Measurements from ENCODE around the gene MAP3K4. TPM values are rescaled to one million over a fixed set of nuclear protein-coding genes. Genes with fewer than 3 reads are reported as not detected.

MAP3K4 gene
- total RNA-seq, 1 donor from 2014 or later: 51.6 TPM

GRCh38 chr6:161154796-161155335 lies 163.3 kb downstream of the MAP3K4 start:
- H3K27ac Mint-ChIP-seq: no peak overlapping the region
- TF ChIP-seq, protein P1, sequence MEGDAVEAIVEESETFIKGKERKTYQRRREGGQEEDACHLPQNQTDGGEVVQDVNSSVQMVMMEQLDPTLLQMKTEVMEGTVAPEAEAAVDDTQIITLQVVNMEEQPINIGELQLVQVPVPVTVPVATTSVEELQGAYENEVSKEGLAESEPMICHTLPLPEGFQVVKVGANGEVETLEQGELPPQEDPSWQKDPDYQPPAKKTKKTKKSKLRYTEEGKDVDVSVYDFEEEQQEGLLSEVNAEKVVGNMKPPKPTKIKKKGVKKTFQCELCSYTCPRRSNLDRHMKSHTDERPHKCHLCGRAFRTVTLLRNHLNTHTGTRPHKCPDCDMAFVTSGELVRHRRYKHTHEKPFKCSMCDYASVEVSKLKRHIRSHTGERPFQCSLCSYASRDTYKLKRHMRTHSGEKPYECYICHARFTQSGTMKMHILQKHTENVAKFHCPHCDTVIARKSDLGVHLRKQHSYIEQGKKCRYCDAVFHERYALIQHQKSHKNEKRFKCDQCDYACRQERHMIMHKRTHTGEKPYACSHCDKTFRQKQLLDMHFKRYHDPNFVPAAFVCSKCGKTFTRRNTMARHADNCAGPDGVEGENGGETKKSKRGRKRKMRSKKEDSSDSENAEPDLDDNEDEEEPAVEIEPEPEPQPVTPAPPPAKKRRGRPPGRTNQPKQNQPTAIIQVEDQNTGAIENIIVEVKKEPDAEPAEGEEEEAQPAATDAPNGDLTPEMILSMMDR (conservative IDR thresholded peaks at IDR 0.05): no peak
- no peaks in the 10 kb centered on the region for H3K4me1 Mint-ChIP-seq (ENCODE audit: unreplicated experiment)
- DNase-seq (ENCODE audit: extremely low spot score, unreplicated experiment): no peak
- H3K36me3 Mint-ChIP-seq: peaks cover 22% of the 10 kb centered on the region
- no peaks in the 10 kb centered on the region for H3K9me3 Mint-ChIP-seq
- no peaks in the 10 kb centered on the region for H3K27me3 Mint-ChIP-seq
- H3K4me3 Mint-ChIP-seq: no peak overlapping the region

GRCh38 chr6:161161121-161161520 lies 169.6 kb downstream of the MAP3K4 start:
- peaks cover 33% of the 10 kb centered on the region for H3K36me3 Mint-ChIP-seq
- H3K27ac Mint-ChIP-seq: no peak overlapping the region
- no peak overlapping the region for H3K4me3 Mint-ChIP-seq
- no peak for DNase-seq (ENCODE audit: extremely low spot score, unreplicated experiment)
- TF ChIP-seq, protein P1 (conservative IDR thresholded peaks at IDR 0.05): no peak
- no peaks in the 10 kb centered on the region for H3K27me3 Mint-ChIP-seq
- H3K4me1 Mint-ChIP-seq (ENCODE audit: unreplicated experiment): peaks cover 6% of the 10 kb centered on the region
- H3K9me3 Mint-ChIP-seq: no peaks in the 10 kb centered on the region

DNA sequence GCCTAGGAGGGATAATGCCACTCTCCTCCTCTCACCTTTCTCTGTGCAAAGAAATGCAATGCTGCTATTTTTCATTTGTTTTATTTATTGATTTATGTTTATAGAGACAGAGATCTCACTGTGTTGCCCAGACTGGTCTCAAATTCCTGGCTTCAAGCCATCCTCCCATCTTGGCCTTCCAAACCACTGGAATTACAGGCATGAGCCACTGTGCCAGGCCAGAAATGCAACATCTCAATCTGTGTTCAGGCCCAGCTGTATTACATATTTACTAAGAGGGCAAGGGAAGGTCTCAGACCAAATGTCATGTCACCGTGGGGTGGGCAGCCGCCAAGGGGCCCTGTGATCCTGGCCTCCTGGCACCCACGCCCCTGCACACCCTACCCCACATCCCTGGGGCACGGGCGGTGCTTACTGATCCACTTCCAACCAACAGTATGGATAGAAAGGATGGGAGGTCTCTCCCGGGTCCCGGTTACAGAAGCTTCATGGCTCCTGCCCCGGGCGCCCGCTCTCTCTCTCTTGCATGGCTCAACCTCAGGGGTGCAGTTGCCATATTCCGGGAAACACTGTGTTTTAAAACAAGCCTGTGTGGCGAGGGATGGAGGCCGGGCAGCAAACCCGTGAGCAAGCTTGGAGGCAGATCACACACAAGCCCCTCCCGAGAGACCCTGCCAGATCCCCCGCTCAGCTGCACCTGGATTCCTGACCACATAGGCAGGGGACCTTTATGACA lies 170.5 kb downstream of the MAP3K4 start:
- H3K27me3 Mint-ChIP-seq: no peaks in the 10 kb centered on the region
- TF ChIP-seq, protein P1 (conservative IDR thresholded peaks at IDR 0.05): no peak
- no peak overlapping the region for H3K4me3 Mint-ChIP-seq
- no peak overlapping the region for H3K27ac Mint-ChIP-seq
- H3K36me3 Mint-ChIP-seq: peaks cover 30% of the 10 kb centered on the region
- no peaks in the 10 kb centered on the region for H3K9me3 Mint-ChIP-seq
- DNase-seq (ENCODE audit: extremely low spot score, unreplicated experiment): no peak
- peaks cover 6% of the 10 kb centered on the region for H3K4me1 Mint-ChIP-seq (ENCODE audit: unreplicated experiment)

- Mint-ChIP-seq H3K27ac (no peak overlapping the region), H3K4me3 (no peak overlapping the region), H3K27me3 (no peaks in the 10 kb centered on the region), H3K4me1 (ENCODE audit: unreplicated experiment) (peaks cover 8% of the 10 kb centered on the region), H3K9me3 (no peaks in the 10 kb centered on the region), H3K36me3 (peaks cover 26% of the 10 kb centered on the region)
- TF ChIP-seq, protein P1 (conservative IDR thresholded peaks at IDR 0.05): no peak
- DNase-seq (ENCODE audit: extremely low spot score, unreplicated experiment): no peak
These were observed 171.2 kb downstream of the MAP3K4 start for GRCh38 chr6:161162722-161163121.

GRCh38 chr6:161163466-161164181 lies 172.1 kb downstream of the MAP3K4 start:
- H3K36me3 Mint-ChIP-seq: peaks cover 24% of the 10 kb centered on the region
- DNase-seq (ENCODE audit: extremely low spot score, unreplicated experiment): no peak
- TF ChIP-seq, protein P1 (conservative IDR thresholded peaks at IDR 0.05): no peak
- H3K4me3 Mint-ChIP-seq: no peak overlapping the region
- H3K27ac Mint-ChIP-seq: no peak overlapping the region
- H3K27me3 Mint-ChIP-seq: no peaks in the 10 kb centered on the region
- peaks cover 17% of the 10 kb centered on the region for H3K4me1 Mint-ChIP-seq (ENCODE audit: unreplicated experiment)
- H3K9me3 Mint-ChIP-seq: no peaks in the 10 kb centered on the region
